ENCODE measurements around the gene ZNF710.

Gene ZNF710

DNA sequence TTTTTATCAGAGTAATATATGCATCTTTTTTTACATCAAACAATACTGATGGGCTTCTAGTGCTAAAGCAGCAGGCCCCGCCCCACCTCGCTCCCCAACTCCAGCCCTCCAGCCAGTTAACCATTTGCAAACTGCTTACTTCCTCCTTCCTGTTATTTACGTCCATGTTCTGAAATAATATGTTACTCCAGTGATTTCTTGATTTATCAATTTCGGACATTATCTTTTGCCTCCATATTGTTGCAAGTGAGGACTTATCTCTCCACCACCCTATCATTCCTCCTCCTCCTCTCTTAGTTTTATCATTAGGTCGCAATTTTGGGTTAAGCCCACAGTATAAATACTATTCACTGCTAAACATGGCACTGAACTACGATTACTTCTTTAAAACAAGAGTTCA, 39.5 kb downstream of the ZNF710 start:
- DNase-seq, result no peak

GRCh38 chr15:90042356-90042755, 41.2 kb downstream of the ZNF710 start:
- DNase-seq, result no peak

DNA sequence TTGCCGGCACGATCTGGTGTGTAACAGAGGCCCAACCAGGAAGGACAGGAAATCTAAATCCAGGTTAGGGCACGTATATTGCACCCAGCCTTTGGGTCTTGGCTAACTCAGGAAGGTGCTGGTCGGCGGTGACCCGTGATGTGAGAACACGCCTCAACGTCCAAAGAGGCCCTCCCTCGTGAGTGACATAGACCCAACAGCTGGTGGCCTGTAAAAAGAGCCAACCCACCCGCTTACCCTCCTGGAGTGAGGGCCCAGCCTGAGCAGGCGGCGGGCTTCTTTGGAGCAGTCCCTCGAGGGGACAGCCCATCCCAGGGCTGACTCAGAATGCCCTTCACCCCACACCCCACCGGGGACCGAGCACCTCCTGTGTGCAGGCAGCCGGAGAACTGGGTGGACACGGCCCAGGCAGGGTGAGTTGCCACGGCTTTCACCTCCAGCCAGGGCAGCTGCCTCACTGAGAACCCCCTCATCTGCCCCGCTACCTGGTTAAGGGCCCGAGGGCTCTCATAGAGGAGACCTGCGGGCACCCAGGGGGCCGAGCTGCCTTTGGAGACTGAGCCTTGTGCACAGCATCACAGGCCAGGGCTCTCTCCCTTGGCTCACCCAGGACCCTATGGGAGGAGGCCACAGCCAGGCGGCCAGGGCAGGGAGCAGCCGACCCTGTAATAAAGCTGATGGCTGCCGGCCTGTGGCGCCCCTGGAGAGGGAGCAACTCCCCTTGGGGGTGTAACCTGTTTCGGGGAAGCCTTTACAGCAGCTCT, 41.8 kb downstream of the ZNF710 start:
- DNase-seq, result peak; percentile 40

DNA sequence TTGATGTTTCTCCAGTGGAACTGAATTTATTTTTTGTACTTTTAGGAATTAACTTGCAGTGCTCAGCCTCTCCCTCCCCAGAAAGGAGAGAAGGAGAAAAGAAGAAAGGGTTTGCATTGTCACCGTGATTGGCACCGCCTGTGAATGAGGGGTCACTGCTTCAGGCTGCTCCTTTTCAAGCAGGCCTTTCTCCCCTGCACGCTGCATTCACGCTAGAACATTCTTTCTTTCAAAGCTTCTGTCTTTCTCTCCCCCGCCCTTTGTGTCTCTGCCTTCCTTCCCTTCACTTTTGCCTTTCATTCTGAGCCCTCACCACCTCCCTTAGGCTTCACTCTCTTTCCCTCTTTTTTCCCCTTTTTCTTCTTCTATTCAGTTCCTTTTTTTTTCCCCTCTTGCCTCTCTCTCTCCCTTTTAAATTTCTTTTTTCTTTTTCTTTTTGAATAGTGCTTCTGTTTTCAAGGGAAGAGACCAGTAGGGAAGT, 42.4 kb downstream of the ZNF710 start:
- DNase-seq, result peak; percentile 46

- no peak for DNase-seq
These were observed 43.1 kb downstream of the ZNF710 start for GRCh38 chr15:90044191-90044590.

- no peak for DNase-seq
These were observed 43.8 kb downstream of the ZNF710 start for GRCh38 chr15:90044916-90045371.

- DNase-seq, result no peak
These were observed 45.2 kb downstream of the ZNF710 start for GRCh38 chr15:90046289-90046688.

- no peak for DNase-seq
These were observed 45.8 kb downstream of the ZNF710 start for GRCh38 chr15:90046911-90047392.

- no peak for DNase-seq
These were observed 46.9 kb downstream of the ZNF710 start for GRCh38 chr15:90047956-90048575.

GRCh38 chr15:90049030-90049429, 47.9 kb downstream of the ZNF710 start:
- no peak for DNase-seq

GRCh38 chr15:90049666-90050604, 48.8 kb downstream of the ZNF710 start:
- no peak for DNase-seq

- no peak for DNase-seq
These were observed 50.8 kb downstream of the ZNF710 start for GRCh38 chr15:90051874-90052273.

DNA sequence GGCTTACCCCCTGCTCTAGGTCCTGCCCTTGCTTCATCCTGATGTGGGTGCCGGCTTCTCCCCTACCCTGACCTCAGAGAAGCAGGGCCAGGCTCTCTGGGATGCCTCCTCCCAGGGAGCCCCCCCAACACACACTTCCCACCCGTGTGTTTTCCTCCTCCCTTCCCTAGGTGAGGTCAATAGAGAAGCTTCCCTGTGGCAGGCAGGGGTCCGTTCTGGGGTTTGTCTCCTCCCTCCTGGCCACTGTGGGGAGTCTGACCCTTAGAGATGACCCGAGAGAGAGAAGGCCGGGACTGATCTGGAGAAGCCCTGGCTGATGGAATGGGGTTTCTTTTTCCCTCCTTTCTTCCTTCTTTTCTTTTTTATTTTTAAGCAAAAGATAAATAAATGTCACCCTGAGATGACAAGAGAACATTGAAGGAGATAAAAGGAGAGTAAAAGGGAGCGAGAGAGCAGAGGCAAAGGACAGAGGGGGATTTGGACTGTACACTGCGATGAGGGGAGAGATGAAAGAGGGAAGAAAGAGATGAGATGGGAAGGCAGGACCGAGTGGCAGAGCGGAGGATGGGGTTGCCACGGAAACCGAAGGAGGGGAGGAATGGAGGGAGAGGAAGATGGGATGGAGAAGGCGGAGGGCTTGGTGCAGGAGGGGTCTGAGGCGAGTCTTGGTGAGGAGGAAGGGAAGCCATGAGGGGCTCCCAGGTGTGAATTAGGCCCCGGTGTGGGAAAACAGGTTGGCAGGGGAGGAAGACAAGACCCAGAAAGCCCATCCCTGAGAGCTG, 52.8 kb downstream of the ZNF710 start:
- no peak for DNase-seq

- no peak for DNase-seq
These were observed 53.5 kb downstream of the ZNF710 start for GRCh38 chr15:90054618-90055097.

- DNase-seq, result no peak
These were observed 54.1 kb downstream of the ZNF710 start for GRCh38 chr15:90055182-90055581.

DNA sequence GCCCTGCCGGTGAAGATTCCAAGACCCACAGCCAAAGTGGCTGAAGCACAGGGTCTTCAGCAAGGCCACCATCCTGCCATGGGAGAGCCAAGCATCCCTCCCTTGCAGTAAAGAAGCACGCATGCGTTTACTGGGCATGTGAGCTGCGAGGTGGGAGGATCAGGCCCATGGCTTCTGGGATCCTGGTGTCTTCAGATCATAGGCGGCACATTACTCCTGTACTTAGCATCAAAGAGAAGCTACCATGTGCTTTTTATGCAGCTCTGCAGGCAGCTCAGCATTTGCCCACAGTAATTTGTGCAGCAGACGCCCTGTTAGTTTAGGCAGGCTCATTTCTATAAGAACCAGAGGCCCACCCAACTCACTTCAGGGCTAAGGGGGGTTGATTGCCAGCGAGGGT, 55.4 kb downstream of the ZNF710 start:
- DNase-seq, result no peak

GRCh38 chr15:90058308-90058707, 57.2 kb downstream of the ZNF710 start:
- no peak for DNase-seq

- DNase-seq, result no peak
These were observed 57.7 kb downstream of the ZNF710 start for GRCh38 chr15:90058775-90059174.

- DNase-seq, result no peak
These were observed 58.3 kb downstream of the ZNF710 start for GRCh38 chr15:90059208-90059985.

DNA sequence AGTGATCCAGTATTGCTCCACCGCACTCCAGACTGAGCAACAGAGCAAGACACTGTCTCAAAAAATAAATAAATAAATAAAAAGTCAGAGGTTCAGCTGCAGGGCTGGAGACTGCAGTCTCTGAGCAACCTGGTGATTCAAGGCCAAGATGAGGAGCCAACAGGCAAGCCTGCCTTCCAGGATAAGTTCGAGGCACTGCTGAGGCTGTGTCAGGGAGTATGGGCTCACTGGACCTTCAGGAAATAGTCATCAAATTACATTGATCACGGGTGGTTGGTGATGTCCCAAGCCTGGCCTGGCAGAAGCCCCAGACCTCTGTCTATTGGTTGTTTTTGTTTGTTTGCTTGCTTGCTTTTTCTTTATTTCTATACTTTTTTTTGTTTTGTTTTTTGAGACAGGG, 59.7 kb downstream of the ZNF710 start:
- DNase-seq, result no peak

DNA sequence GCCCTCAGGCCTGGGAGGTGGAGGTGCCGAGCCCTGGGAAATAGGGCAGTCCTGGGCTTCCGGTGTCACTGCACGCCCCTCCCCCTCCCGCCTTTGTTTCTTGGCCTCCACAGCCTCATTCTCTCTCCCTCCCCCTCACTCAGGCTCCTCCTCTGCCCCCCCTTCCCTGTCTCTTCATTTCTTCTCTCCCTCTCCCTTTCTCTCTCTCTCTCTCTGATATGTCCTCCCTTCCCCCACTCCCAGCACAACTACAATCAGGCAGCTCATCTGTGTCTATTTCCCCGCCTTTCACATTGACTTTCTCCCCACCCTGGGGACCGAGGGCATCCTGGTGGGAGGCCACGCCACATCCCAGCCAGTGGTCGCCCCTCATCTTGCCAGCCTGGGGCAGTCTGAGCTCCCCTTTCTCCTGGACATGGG, 60.9 kb downstream of the ZNF710 start:
- DNase-seq, result peak; percentile 82

Measured in retina (tissue), 1 donor.